ENCODE data around the gene KIF7. TPM values are rescaled to one million over a fixed set of nuclear protein-coding genes. Genes with fewer than 3 reads are reported as not detected.
"Not testable (repeated sequence)": the region's sequence is repeated elsewhere in the genome, so short reads cannot be mapped to it uniquely, and the experiment has no call there.

The KIF7 gene
- total and polyA plus RNA-seq, 2 donors (not counting 3 experiments of a cell fraction or from before 2014, with no cell fraction given): 4.2 to 11.3 TPM

DNA sequence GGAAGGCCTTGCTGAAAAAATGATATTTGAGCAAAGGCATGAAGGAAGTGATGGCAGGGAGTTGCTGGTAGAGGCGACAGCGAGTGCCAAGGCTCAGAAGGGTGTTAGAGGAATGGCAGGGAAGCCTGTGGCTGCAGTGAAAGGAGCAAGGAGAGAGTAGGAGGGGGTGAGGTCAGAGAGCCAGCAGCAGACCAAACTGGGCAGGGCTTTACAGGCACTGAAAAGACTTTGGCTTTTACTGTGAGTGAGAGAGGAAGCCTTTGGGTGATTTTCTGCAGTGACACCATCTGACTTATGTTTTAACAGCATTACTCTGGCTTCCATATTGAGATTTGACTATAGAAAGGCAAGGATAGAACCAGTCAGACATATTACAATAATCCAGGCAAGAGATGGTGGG, 68.6 kb downstream of the KIF7 start:
- no peaks in the 10 kb centered on the region for H3K27me3 ChIP-seq (ENCODE audit: control insufficient read depth in 2 of 2, insufficient read depth in 2 of 2, low read length in 2 of 2)
- peaks cover 0 to 11% of the 10 kb centered on the region in 2 experiments for H3K36me3 ChIP-seq (ENCODE audit: control insufficient read depth in 2 of 2, extremely low read depth in 1 of 2, insufficient read depth in 2 of 2, low read length in 2 of 2)
- peaks cover 30% of the 10 kb centered on the region for H3K79me2 ChIP-seq (ENCODE audit: control insufficient read depth, insufficient read depth, low read length)
- no TSS peak for BruUV-seq (replicated peaks)
- no peak for DNase-seq (ENCODE audit: low read depth, low spot score)
- H3K4me2 ChIP-seq (ENCODE audit: insufficient read depth, low read length): no peak overlapping the region
- no peak overlapping the region for H3K4me3 ChIP-seq (replicated peaks in 1 of 3; ENCODE audit: insufficient read depth in 1 of 3, low read depth in 1 of 3, low read length in 3 of 3)
- intact Hi-C loops (cut with micrococcal nuclease): no loop called here
- no peaks in the 10 kb centered on the region for H3K9me1 ChIP-seq (replicated peaks; ENCODE audit: control insufficient read depth, extremely low read depth, insufficient read depth, low read length)
- CTCF ChIA-PET: interaction anchor here (1.2 to 1.3 kb wide), 2 partner anchors 11 to 228 kb away, joined by 3 to 5 read pairs; partner anchors contain the start of gene TICRR
- H3K4me1 ChIP-seq (ENCODE audit: control insufficient read depth, extremely low read depth, insufficient read depth, low read length): peaks cover 14% of the 10 kb centered on the region
- H3K27ac ChIP-seq (ENCODE audit: insufficient read depth, low read depth, low read length): no peak overlapping the region
- TF ChIP-seq POLR2A (IDR thresholded peaks at IDR 0.05; ENCODE audit: low read depth, low read length): no peak
- no peak for TF ChIP-seq CTCF (IDR thresholded peaks at IDR 0.05; ENCODE audit: extremely low read depth in 1 of 2, insufficient read depth in 1 of 2, low read depth in 1 of 2, low read length in 2 of 2)
- TF ChIP-seq JUN (IDR thresholded peaks at IDR 0.05; ENCODE audit: borderline replicate concordance, insufficient read depth, insufficient read length, low read depth): no peak
- TF ChIP-seq MAX (IDR thresholded peaks at IDR 0.05; ENCODE audit: insufficient read depth, insufficient read length): no peak
- no peak for TF ChIP-seq GATA2 (IDR thresholded peaks at IDR 0.05; ENCODE audit: insufficient read depth, insufficient read length, low read depth, low read length)
- TF ChIP-seq FOS (IDR thresholded peaks at IDR 0.05; ENCODE audit: borderline replicate concordance, insufficient read depth, low read length): no peak
- no peak for TF ChIP-seq MYC (IDR thresholded peaks at IDR 0.05; ENCODE audit: low read depth, low read length)
- H2AFZ ChIP-seq (ENCODE audit: low read depth, low read length): no peak overlapping the region
- no peaks in the 10 kb centered on the region for H4K20me1 ChIP-seq (replicated peaks; ENCODE audit: control insufficient read depth, extremely low read depth, insufficient read depth, low read length)
- H3K9ac ChIP-seq (replicated peaks; ENCODE audit: extremely low read depth, insufficient read depth, low read length): no peak overlapping the region
- H3K9me3 ChIP-seq (replicated peaks; ENCODE audit: control insufficient read depth, insufficient read depth, low read length): no peaks in the 10 kb centered on the region
- FAIRE-seq: no peak
- POLR2A ChIA-PET: no interaction called here
- dilution Hi-C loops (cut with MboI; ENCODE audit: extremely low pct_ligation_motif_present, low sequenced_read_pairs): no loop called here

DNA sequence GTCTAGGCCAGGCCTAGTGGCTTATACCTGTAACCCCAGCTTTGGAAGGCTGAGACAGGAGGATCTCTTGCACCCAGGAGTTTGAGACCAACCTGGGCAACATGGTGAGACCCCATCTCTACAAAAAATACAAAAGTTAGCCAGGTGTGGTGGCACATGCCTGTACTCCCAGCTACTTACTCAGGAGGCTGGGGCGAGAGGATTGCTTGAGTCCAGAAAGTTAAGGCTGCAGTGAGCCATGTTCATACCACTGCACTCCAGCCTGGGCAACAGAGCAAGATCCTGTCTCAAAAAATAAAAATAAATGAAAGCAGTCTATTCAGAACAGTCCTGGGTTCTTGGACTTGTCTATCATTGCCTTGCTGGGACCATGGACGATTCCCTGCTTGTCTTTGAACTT, 74.5 kb downstream of the KIF7 start:
- BruUV-seq (replicated peaks); H3K27ac ChIP-seq (ENCODE audit: insufficient read depth, low read depth, low read length); H3K27me3 ChIP-seq (ENCODE audit: control insufficient read depth in 2 of 2, insufficient read depth in 2 of 2, low read length in 2 of 2); H3K9ac ChIP-seq (replicated peaks; ENCODE audit: extremely low read depth, insufficient read depth, low read length); H3K9me1 ChIP-seq (replicated peaks; ENCODE audit: control insufficient read depth, extremely low read depth, insufficient read depth, low read length); H3K4me3 ChIP-seq (replicated peaks in 1 of 3; ENCODE audit: insufficient read depth in 1 of 3, low read depth in 1 of 3, low read length in 3 of 3); POLR2A ChIA-PET; FAIRE-seq; dilution Hi-C loops (cut with MboI; ENCODE audit: extremely low pct_ligation_motif_present, low sequenced_read_pairs); H4K20me1 ChIP-seq (replicated peaks; ENCODE audit: control insufficient read depth, extremely low read depth, insufficient read depth, low read length); H3K9me3 ChIP-seq (replicated peaks; ENCODE audit: control insufficient read depth, insufficient read depth, low read length); intact Hi-C loops (cut with micrococcal nuclease); H2AFZ ChIP-seq (ENCODE audit: low read depth, low read length); H3K4me2 ChIP-seq (ENCODE audit: insufficient read depth, low read length); CTCF ChIA-PET; DNase-seq (ENCODE audit: low read depth, low spot score): not testable (repeated sequence)
- Histone ChIP-seq H3K79me2 (ENCODE audit: control insufficient read depth, insufficient read depth, low read length) (peaks cover 76% of the 10 kb centered on the region), H3K4me1 (ENCODE audit: control insufficient read depth, extremely low read depth, insufficient read depth, low read length) (peaks cover 18% of the 10 kb centered on the region), H3K36me3 (ENCODE audit: control insufficient read depth in 2 of 2, extremely low read depth in 1 of 2, insufficient read depth in 2 of 2, low read length in 2 of 2) (peaks cover 0 to 11% of the 10 kb centered on the region in 2 experiments)

Data from endothelial cell of umbilical vein (primary cell).